ENCODE data around the gene TACC3.

DNA sequence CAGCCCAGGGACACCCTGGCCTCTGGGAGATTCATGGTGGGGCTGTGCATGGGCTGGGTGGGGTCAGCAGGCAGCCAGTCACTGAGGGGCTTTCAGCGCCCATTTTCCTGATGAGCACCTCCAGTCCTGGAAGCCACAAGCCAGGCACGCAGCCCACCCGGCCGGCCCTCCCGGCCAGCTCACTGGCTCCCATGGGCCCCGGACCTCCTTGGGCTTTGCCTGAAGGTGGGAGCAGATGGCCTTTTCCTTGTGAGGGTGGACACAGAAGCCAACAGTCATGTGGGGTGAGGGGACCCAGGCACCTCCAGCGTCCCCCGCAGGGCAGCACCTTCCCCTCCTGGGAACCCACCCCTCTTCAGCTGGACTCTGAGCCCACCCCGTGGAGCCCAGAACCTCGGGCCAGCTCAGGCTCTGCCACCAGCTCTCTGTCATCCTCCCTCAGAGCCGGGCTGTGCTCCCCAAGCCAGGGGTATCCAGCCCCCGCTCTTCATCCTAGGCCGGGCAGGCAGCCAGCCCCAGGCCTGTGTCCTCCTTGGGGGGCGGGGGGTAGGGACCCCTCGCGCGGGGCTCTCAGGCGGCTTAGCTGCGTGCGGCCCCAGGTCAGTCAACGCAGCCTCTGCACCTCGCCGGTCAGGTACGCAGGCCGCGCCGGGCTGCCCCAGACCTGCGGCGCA, 71.0 kb downstream of the TACC3 start:
- TF ChIP-seq EZH2phosphoT487 (IDR thresholded peaks at IDR 0.05; ENCODE audit: insufficient read depth, low read depth): no peak
- TF ChIP-seq EZH2 (IDR thresholded peaks at IDR 0.05; ENCODE audit: insufficient read depth, poor library complexity, severe bottlenecking): no peak

All from GM23248 (cell line).